Inferior parietal cortex (tissue), 1 donor: ENCODE results near the gene PPP4R1.
"Not testable (repeated sequence)": the region's sequence is repeated elsewhere in the genome, so short reads cannot be mapped to it uniquely, and the experiment has no call there.

Source experiments
- DNase-seq: peaks from one replicate; pipeline ENCODE4 v3.0.0-alpha.2; 2016; ENCODE audit errors: extremely low spot score

PPP4R1 gene

DNA sequence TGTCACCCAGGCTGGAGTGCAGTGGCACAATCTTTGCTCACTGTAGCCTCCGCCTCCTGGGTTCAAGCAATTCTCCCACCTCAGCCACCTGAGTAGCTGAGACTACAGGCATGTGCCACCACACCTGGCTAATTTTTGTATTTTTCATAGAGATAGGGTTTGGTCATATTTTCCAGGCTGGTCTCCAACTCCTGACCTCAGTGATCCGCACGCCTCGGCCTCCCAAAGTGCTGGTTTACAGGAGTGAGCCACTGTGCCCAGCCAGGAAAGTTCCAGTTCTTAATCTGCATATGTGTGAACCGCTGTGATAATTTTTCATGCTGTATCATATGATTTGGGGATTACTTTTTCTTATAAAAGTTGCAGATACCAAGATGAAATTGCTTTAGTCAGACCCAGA is 14.6 kb upstream of the PPP4R1 start:
- DNase-seq: no peak

DNA sequence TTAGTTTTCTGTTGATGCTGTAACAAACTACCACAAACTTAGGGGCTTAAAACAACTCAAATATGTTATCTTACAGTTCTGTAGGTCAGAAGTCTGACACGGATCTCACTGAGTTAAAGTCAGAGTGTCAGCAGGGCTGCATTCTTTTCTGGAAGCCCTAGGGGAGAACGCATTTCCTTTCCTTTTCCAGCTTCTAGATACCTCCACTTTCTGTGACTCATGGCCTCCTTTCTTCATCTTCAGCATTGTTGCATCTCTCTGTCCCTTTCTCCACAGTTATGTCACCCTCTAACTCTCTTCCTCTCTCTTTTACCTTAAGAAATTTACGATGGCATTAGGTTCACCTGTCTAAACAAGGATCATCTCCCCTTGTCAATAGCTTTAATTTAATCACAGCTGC is 13.3 kb upstream of the PPP4R1 start:
- no peak for DNase-seq

DNA sequence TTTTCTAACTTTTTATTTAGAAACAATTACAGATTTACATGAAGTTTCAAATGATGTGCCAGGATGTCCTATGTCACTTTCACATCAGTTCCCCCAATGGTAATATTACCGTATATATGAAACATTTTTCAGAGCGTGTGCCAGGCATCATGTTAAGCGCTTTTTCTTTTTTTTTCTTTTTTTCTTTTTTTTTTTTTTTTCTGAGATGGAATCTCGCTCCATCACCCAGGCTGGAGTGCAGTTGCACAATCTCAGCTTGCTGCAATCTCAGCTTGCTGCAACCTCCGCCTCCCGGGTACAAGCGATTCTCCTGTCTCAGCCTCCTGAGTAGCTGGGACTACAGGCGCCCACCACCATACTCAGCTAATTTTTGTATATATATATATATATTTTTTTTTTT is 5.6 kb upstream of the PPP4R1 start:
- no peak for DNase-seq

DNA sequence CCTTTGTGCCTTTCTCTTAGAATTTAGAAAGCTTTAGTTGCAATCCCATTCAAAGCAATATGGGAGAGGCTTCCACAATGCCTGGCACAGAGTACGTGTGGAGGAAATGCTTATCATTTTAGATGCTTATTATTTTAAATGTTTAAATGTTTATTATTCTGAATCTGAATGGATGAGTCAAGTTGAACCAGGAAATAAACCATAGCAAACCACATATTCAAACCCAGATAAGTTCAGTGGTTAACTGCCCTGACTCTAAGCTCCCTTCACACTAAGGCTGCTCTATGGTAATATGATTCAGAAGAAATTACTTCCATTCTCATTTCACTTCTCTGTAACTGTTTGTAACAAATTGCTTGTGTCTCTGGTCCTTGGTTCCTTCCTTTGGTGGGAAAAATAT is 5.2 kb upstream of the PPP4R1 start:
- DNase-seq: no peak

DNA sequence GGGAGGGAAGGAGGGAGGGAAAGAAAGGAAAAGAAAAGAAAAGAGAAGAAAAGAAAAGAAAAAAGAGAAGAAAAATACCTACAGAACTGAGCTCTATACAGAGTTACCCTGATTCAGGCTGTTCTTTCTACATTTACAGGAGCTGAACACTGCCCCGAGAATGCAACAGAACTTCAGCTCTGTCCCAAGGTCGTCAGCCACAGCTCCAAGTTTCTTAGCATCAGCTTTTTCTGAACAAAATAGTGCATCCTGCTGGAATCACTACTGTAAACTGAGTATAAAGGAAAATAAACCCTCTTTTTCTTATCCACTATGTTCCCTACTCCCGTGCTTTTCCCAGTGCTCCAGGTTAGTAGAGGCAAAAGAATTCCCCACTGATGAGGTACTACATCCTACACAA is 4.7 kb upstream of the PPP4R1 start:
- no peak for DNase-seq

DNA sequence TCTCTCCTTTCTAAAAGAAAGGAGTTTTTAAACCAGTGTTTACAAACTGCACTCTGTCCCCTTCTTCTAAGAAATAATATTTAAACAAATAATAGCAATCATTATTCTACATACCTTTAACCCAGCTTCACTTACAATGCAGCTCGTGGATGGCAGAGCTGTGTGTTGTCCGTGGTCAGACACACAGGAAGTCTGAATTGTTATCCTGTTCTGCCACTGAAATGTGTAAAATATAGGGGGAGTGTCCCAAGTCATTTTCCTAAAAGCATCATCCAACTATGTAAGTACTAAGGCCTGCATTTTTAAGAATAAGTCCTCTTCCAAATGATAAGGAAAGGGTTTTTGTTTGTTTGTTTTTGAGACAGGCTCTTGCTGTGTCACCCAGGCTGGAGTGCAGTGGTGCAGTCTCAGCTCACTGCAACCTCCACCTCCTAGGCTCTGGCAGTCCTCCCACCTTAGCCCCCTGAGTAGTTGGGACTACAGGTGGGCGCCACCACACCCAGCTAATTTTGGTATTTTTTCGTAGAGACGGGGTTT is 2.7 kb upstream of the PPP4R1 start:
- DNase-seq: no peak

DNA sequence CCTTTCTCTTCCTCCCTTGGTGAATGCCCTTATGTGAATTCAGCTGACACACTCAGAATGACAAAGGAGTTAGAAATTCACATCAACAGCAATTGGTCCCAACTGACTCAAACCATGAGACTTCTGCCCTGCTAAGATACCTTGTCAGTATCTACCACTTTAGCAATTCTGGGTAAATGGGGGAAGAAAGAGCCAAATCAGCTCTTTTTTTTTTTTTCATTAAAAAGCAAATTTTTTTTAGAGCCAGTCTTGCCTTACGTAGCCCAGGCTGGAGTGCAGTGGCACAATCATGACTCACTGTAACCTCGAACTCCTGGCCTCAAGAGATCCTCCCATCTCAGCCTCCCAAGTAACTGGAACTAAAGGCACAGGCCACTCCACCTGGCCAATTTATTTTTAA is 1.7 kb upstream of the PPP4R1 start:
- DNase-seq: no peak

DNA sequence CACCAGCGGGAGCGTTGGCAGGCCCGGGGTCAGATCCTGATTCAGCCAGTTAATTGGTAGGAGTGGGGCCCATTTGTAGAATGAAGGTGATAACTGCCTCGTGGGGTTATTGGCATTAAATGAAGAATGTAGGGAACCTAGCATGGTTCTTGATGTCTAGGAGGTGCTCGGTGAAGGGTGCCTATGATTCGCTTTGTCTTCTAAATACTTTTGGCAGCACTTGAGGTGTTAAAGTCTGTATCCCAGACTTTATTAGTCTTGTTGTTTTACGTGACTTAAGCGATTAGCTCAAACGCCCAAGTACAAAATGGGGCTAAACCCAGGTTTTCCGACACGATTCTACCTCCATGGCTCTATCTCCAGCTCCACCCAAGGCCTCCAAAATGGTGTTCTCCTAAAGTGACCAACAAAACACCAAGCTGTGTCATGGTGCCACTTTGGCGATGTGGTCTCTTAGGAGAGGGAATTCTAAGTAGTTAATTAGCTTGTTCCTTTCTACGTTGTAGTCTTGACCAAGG is 980 bp upstream of the PPP4R1 start:
- DNase-seq: peak; percentile 61

DNA sequence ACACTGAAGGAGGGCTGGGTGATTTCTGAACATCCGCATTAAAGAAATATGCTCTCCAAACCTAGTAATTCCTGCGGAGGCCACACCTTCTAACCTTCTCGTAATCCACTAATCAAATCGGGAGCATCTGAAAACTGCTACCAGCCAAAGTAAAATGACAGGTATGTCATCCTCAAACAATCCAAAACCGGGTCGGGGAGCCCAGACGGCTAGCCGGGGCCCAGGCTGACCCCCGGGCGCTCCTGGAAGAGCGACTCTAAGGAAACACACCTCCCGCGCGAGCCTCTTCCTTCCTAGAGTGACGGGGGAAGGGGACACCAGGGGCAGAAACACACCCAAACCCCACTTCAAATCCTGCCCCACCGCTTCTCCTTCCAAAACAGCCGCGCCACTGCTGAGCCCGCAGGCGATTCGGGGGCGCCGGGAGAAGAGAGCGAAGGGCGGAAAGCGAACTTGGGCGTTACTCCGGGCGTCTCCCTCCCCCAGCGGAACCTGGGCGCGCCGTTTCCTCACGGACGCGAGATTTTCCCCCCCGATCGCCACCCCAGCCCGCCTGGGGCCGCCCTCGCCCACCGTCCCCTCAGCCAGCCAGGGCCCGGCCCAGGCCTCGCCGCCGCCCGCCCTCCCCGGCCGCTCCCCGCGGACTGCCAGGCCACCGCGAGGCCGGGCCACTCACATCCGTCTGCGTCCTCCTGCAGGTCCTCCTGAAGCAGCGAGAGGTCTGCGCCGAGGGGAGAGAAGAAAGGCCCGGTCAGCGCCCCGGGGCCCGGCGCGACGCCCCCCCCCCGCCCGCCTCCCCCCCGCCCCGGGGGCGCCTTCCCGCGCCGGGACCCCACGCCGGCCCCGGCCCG is 584 bp downstream of the PPP4R1 start:
- DNase-seq: peak; percentile 42

DNA sequence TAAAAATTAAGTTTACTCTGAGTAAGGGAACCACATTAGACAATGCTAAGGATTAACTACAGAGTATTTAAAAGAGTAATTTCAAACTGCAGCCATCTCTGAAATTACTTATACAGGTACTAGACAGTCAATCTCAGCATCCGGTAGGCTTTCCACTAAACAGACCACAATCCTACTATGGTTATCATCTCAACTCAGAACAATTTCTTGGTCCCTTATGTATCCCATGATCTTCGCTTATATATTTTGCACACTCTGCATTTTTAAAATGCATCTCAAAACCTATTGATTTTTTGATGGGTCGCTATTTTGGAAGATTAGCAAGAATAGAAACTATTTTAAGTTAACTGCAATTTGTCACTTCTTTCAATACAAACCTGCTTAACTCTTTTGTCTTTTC is 1.4 kb downstream of the PPP4R1 start:
- no peak for DNase-seq

DNA sequence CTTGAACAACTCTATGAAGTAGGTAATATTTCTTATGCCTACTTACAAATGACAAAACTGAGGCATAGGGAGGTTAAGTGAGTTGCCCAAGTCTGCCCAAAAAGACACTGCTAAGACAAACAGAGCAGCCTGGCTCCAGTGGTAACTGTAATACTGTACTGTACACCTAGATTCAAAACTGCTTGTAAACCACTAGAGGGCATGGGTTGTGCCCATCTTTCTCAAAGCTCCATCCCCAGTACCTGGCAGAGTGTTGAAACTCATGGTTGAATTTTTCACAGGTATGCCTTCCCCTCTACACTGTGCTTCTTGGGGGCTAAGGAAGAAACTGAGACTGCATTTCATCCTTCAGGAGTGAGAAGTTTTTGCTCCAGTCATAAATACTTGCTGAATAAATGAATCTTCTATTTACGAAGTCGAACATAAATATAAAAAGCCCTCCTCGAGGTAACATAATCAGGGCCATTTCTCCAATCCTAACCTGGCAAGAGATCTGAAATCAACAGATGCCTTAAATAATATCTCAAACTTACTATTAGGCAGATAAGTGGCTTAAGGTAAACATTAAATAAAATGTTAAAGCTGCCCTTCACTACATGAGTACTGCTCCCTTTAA is 2.0 kb downstream of the PPP4R1 start:
- DNase-seq: peak; percentile 45

DNA sequence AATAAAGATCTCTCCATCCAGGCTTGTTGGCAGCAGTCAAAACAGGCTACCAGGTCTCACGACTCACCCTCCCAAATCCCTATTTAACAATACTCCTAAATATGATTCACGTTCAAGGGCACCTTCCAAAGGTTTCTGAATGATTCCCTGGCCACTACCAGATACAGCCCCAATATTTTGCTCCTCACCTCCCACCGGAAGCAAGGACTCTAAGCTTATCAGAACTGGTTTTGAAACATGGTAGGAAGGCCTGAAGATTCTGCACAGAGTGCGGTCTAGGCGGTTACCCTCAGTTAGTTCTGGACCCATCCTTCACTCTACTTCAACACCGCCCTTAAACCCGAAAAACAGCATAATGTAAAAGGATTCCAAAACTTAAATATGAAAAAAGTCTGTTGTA is 5.2 kb downstream of the PPP4R1 start:
- DNase-seq: no peak

DNA sequence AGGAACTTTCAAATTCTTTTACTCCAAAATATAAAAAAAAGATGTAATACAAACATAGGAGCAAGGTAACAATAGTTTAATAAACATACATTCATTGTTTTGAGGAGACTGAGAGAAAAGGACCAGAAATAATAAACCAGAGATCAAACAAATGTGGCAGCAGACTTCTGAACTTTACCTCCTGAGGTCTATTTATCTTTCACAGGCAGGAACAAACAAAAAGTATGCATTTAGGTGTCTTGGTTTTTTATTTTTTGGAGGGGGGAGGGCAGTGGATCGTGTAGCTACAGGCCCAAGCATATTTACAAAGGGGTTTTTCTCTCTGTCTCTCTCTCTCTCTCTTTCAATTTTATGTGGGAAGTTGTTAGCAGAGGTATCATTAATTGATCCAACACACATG is 5.6 kb downstream of the PPP4R1 start:
- no peak for DNase-seq

DNA sequence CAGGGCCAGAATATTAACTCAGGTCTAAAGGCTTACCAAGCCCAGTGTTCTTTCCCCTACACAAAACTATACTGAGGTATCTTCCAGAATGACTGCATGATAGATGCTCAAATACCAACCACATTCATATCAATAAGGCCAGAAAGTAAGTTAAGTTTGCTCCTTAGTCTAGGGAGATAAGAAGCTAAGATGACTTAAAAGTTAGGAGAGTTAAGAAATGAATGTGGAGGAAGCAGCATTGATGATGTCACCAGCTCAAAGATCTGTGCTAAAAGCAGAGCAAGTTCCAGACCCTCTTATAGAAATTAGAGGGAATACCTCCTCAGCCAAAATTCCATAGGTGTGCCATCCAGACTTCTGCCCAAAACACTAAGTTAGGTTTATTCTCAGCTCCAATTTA is 6.1 kb downstream of the PPP4R1 start:
- DNase-seq: no peak

DNA sequence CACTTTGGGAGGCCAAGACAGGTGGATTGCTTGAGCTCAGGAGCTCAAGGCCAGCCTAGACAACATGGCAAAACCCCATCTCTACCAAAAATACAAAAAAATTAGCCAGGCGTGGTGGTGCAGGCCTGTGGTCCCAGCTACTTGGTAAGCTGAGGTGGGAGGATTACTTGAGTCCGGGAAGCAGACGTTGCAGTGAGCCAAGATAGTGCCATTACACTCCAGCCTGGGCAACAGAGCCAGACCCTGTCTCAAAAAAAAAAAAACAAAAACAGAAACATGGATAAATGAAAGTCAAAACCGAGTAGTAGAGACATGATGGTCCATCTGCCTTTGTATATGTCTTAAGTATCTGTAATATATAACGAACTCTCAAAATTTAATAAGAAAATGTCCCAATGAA is 7.2 kb downstream of the PPP4R1 start:
- not testable (repeated sequence) for DNase-seq

DNA sequence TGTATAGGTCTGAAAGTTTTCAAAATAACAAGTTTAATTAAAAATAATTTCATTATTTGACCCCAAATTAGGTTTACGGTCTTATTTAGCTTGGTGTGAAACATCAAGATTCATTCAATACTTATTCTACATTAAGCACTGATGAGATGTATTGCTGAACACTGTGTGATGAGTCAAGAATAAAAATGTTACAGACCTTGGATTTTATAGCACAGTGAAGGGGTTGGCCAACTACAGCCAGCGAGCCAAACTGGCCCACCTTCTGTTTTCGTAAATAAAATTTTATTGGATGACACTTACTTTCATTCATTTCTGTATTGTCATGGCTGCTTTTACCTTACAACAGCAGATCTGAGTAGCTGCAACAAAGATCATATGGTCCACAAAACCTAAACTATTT is 8.3 kb downstream of the PPP4R1 start:
- DNase-seq: no peak

DNA sequence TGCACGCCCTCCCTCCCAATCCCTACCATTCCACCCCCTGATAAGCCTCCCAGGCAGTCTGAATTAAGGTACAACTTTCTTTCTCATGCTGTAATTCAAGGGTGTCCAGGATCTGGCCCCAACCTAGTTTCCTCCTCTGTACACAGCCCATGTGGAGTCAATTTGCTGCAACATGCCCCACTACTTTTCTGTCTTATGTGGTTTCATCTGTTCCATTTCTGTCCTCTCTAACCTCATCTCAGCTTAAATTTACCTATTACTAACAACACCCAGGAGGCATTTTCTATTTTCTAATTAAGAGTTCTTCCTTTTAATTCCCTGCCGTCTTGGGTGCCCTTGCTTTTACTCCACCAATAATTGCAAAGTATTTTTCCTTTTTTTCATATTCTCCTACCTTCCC is 10.0 kb downstream of the PPP4R1 start:
- DNase-seq: no peak

DNA sequence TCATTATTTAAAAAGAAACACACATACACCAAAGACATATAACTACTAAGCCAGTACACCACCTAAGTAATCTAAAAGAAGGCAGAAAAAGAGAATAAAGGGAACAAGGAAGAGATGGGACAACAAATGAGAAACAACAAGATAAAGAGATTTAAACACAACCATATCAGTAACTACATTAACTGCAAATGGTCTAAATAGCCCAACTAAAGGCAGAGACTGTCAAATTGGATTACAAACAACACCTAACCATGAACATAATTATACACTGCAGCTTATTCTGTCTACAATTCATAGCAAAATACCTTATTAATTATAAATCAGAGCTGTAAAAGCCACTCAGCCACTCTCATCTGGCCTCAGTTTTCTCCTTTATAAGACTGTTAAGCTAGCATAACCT is 15.0 kb downstream of the PPP4R1 start:
- DNase-seq: no peak

DNA sequence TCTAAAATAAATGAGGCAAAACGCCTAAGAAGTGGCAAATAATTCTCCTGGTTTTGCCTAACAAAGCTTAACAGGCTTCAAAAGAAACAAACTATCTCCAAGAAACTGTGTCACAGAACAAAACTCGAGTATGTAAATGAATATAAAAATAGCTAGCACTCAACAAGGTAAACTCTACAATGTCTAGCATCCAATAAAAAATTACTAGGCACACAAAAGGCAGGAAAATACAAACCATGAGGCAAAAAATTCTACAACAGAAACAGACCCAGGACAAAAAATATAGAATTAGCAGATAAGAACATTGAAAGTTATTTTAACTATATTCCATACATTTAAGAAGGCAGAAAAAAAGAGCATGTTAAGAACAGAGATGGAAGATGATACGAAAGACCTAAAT is 16.8 kb downstream of the PPP4R1 start:
- no peak for DNase-seq

DNA sequence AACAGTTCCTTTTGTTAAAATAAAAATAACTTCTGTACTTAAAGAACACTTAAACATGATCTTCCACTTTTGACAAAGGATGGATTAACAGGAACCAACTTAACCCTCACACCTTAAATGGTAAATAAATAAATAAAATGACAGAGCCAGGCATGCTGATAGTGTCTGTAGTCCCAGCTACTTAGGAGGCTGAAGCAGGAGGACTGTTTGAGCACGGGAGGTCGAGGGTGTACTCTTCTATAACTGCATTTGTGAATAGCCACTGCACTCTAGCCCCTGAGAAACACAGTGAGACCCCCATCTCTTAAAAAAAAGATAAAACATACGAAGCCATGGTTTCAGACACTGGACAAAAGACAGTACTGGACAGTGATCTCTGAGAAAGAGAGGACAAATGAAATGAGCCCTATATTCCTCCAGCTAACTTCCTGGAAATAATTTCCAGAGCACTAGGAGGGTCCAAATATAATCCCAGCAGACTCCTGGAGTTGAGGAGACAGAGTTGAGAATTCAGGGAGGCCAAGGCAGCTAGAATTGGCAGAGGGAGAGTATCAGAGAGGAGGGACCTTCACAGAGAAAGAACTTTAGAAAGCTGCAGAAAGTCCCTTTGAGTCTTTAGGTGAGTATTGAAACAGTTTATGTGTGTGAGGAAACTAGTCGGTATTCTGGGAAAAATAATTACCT is 17.4 kb downstream of the PPP4R1 start:
- no peak for DNase-seq

DNA sequence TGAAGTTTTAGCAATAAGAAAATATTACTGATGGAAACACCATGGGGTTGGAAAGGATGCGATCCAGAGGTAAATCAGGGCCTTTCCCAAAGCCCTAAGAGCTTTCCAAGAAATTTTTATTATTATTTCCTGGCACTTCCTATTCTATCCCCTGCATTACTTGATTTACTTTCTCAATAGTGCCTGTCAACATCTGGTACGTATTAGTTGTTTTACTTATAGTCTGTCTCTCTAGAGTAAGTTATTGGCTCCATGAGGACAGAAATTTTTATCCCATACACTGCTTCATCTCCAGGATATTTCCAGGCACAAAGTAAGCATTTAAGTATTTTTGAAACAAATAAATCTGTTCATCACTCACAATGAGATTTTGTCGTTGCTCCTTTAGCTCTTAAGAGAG is 18.1 kb downstream of the PPP4R1 start:
- no peak for DNase-seq

DNA sequence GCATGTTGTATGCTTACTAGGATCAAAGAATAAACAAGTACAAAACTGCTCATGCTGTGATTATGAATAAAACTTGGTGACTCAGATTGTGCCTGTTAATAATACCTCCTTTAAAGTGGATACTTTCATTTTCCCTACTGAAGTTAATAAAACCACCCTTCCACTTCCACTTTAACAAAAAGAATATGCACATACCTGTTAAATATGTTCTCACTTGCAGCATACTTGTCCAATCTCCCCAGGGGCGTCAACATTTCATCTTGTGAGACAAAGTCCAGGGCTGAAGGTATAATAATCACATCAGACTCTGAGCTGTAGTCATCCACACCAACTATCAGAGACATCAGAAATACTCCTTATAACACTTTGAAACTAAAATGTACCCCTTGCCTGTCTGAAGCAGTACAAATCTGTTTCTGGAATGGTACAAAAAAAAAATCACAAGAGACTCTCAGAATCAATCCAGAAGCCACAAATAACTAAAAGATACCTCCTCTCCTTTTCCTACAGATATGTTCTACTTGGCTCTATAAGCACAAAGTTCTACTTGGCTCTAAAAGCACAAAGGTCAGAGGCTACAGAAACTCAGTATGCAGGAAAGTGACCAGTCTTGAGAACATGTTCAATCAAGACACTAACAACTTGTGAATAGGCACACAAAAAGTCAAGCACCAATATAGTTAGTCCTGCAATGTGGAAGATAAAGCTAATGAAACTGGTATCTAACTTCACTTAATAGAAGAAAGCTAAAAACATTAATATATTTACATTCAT is 19.3 kb downstream of the PPP4R1 start:
- no peak for DNase-seq
